ENCODE measurements around the gene FUT3.

FUT3 gene

DNA sequence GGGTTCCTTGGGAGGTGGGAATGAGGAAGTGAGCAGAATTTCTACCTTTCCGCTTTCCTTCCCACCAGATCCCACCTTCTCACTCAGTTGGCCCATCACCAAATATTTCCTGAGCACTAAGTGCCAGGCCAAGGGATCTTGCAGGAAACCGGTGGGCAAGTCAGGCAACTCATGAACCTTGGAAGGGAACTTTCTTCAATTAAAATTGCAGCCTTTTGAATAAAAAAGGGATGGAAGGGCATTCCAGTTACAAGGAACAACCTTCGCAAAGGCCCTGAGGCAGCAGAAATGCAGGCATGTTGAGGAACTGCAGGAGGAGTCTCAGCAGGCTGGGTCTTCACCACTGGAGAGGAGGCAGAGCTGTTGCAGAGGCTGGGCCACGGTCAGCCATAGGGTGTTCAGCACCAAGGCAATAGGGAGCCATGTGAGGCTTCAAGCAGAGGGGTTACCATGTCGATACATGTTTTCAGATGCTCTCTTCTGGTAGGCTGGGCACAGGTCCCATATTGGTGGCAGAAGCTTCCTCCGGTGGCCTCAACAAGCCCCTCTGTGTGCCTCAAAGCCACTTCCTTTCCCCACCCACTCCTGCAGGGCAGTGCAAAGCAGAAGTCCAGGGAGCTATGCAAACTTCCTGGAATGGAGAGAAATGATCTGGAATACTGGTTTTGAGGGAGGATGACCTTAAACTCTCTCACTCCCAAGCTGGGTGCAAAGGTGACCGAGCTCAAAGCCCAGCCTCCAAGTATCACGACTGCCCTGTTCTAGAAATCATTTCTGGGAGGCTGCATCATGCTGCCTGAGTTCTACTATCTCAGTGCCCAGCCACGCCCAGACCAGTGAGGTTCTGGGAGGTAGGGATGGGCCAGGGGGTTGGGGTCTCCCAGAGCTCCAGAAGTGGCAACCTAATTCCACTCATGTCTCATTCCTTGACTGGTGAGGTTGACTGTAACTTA is 11.9 kb downstream of the FUT3 start, which contains the start of gene FUT6:
Gene FUT6 (minus strand): TSS at position 638 of the 953 bp plus-strand sequence. CDS start 7,135 bp downstream, outside the sequence.
- no peak within 1 kb of the TSS for H3K4me3 ChIP-seq (ENCODE audit: low read depth, low read length)
- TF ChIP-seq, protein P1, sequence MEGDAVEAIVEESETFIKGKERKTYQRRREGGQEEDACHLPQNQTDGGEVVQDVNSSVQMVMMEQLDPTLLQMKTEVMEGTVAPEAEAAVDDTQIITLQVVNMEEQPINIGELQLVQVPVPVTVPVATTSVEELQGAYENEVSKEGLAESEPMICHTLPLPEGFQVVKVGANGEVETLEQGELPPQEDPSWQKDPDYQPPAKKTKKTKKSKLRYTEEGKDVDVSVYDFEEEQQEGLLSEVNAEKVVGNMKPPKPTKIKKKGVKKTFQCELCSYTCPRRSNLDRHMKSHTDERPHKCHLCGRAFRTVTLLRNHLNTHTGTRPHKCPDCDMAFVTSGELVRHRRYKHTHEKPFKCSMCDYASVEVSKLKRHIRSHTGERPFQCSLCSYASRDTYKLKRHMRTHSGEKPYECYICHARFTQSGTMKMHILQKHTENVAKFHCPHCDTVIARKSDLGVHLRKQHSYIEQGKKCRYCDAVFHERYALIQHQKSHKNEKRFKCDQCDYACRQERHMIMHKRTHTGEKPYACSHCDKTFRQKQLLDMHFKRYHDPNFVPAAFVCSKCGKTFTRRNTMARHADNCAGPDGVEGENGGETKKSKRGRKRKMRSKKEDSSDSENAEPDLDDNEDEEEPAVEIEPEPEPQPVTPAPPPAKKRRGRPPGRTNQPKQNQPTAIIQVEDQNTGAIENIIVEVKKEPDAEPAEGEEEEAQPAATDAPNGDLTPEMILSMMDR (IDR thresholded peaks at IDR 0.05; ENCODE audit: low read depth, low read length, missing control alignments), result no peak
- H3K27me3 ChIP-seq (replicated peaks), result no peaks in the 10 kb centered on the region
- H3K36me3 ChIP-seq (replicated peaks), result no peaks in the 10 kb centered on the region
- in situ Hi-C loops (cut with HindIII; ENCODE audit: low pct_ligation_motif_present, low sequenced_read_pairs), result no loop called here
- H3K27ac ChIP-seq, result no peak within 1 kb of the TSS
- no peak for DNase-seq

DNA sequence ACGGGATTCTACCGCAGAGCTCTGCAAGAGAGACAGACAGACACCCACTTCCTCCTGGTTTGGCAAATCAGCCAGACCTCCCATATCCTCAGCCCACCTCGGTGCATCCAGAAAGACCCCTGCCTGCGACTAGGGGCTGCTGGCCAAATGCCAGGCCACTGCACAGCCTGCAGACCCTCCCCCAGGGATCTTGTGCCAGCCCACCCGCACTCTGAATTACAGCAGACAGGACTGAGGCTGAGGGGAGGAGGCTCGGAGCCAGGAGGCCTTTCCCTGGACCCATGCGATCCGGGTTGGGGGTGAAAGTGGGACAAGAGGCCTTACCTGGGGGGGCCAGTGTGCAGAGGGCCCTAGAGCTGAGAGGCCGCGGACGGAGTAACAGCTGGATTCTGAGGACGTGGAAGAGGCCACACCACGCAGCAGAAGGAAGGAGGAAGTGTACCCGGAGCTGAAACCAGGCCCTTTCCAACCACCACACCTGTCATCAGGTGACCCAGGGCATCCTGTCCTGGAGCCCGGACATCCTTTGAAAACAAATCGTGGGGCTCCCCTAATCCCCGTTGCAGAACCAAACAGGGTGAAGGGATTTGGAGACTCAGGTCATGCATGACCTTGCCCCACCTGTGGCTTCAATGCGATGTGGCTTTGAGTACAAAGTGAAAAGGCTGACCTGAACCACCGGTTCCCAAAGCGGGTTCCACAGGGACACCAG is 12.7 kb downstream of the FUT3 start:
- H3K27me3 ChIP-seq (replicated peaks), result no peaks in the 10 kb centered on the region
- no peak for DNase-seq
- in situ Hi-C loops (cut with HindIII; ENCODE audit: low pct_ligation_motif_present, low sequenced_read_pairs), result no loop called here
- no peak overlapping the region for H3K4me3 ChIP-seq (ENCODE audit: low read depth, low read length)
- no peak overlapping the region for H3K27ac ChIP-seq
- TF ChIP-seq, protein P1 (IDR thresholded peaks at IDR 0.05; ENCODE audit: low read depth, low read length, missing control alignments), result no peak
- H3K36me3 ChIP-seq (replicated peaks), result no peaks in the 10 kb centered on the region

DNA sequence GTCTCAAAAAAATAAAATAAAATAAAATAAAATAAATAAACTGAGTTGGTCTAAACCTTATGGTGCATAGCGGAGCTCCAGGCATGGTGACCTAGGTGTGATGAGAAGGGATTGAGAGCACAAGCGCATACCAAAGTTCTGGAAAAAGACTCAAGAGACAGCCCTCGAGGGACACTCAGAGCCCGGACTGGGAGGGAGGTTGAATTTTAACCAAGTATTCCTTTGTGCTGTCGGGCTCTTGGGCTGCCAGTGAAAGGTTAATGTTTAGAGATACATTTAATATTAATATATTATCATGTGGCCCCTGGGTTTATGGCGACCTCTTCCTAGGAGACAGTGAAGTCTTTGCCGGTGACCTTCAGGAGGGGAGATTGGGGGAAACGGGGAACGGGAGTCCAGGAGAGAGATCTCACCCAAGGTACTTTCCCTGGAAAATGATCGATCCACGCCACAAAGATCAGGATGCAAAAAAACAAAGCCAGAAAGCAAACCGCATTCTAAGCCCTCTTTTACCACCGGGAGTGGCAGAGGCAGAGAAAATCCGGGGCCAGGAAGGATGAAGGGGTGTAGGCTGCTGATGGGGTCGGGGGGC is 13.4 kb downstream of the FUT3 start:
- H3K27me3 ChIP-seq (replicated peaks), result no peaks in the 10 kb centered on the region
- H3K4me3 ChIP-seq (ENCODE audit: low read depth, low read length), result no peak overlapping the region
- in situ Hi-C loops (cut with HindIII; ENCODE audit: low pct_ligation_motif_present, low sequenced_read_pairs), result no loop called here
- H3K36me3 ChIP-seq (replicated peaks), result no peaks in the 10 kb centered on the region
- no peak overlapping the region for H3K27ac ChIP-seq
- TF ChIP-seq, protein P1 (IDR thresholded peaks at IDR 0.05; ENCODE audit: low read depth, low read length, missing control alignments), result no peak
- no peak for DNase-seq

DNA sequence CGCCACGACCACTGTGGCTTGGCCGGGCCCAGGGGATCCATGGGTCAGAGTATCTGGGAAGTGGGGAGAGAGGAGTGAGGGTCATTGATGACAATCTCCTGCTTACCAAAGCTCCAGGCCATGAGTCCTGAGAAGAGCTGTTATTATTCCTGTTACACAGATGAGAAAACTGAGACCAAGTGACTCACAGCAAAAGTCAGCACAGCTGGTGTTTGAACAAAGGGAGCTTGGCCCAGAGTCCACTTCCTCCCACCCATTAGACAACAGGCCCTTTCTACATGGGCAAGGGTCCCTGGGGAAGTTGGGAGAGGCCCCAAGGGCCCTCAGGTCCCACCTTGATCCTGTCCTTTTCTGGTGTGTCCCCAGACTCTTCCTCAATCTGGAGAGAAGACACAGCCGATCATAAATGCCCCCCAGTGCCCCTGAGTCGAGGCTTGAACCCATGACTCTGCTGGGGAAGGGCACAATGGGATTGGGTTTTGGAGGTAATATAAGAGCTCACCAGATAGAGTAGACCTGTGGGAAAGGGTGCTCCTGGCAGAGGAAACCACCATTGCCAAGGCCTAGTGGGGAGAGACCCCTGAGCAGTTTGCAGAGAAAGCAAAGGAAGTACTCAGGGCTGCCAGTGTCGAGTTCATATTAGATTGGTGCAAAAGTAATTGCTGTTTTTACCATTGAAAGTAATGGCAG is 18.6 kb downstream of the FUT3 start:
- Histone ChIP-seq H3K27me3 (replicated peaks) (peaks cover 2% of the 10 kb centered on the region), H3K4me3 (ENCODE audit: low read depth, low read length) (no peak overlapping the region), H3K27ac (no peak overlapping the region), H3K36me3 (replicated peaks) (no peaks in the 10 kb centered on the region)
- no peak for DNase-seq
- in situ Hi-C loops (cut with HindIII; ENCODE audit: low pct_ligation_motif_present, low sequenced_read_pairs), result no loop called here
- TF ChIP-seq, protein P1 (IDR thresholded peaks at IDR 0.05; ENCODE audit: low read depth, low read length, missing control alignments), result no peak

DNA sequence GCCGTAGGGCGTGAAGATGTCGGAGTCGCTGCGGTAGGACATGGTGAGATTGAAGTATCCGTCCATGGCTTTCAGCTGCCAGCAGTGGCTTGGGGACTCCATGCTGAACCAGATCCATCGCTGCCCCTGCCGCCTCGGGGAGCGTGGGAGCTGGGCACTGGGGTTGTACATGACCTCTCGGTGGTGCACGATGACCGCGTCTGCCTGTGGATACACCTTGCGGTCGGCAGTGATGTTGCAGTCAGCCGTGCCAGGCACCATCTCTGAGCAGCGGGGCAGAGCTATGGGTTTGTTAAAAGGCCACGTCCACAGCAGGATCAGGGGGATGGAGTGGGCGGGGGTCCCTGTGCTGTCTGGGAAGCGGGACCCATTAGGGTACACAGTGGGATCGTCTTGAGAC is 19.2 kb downstream of the FUT3 start:
- DNase-seq, result no peak
- in situ Hi-C loops (cut with HindIII; ENCODE audit: low pct_ligation_motif_present, low sequenced_read_pairs), result no loop called here
- Histone ChIP-seq H3K27ac (no peak overlapping the region), H3K27me3 (replicated peaks) (peaks cover 2% of the 10 kb centered on the region), H3K4me3 (ENCODE audit: low read depth, low read length) (no peak overlapping the region), H3K36me3 (replicated peaks) (no peaks in the 10 kb centered on the region)
- TF ChIP-seq, protein P1 (IDR thresholded peaks at IDR 0.05; ENCODE audit: low read depth, low read length, missing control alignments), result no peak

Data from brain microvascular endothelial cell (primary cell).